Stimulated activated CD4-positive, alpha-beta T cell treated with anti-CD3 and anti-CD28 coated beads, Interleukin-4, amount 100 ng/mL, for 24 hours (primary cell): ENCODE results near the gene POP4.

Source experiments
- DNase-seq: peaks from one replicate; pipeline ENCODE4 v3.0.0-alpha.2; 2020

Gene POP4

DNA sequence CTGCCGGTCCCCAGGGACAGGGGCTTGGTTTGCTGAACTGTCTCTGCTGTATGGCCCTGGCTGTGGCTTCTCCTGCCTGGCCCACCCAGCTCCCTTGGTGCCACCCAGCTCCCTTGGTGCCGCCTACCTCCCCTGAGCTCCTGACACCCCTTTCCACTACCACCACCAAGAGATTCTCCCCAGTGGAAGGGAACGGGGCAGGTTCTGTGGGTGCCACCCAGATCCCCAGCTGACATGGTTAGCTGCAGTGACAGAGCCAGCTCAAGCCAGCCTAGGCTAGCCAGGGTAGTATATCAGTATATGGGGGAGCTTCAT is 28.5 kb upstream of the POP4 start:
- DNase-seq, result no peak

DNA sequence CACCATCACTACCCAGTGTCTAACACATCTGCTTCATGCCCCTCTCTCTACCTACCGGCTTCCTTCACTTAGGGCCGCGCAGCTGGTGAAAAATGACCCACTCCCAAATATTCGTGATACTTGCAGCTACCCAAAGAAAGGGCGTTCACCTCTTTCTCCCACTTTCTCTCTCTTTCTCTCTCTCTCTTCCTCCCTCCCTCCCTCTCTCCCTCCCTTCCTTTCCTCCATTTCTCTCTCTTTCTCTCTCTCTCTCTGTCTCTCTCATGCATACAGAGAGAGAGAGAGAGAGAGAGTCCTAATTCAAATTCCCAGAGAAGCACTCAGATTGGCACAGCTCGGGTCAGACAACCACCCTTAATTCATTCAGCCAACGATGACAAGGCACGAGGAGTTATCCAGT is 27.7 kb upstream of the POP4 start:
- DNase-seq, result no peak

DNA sequence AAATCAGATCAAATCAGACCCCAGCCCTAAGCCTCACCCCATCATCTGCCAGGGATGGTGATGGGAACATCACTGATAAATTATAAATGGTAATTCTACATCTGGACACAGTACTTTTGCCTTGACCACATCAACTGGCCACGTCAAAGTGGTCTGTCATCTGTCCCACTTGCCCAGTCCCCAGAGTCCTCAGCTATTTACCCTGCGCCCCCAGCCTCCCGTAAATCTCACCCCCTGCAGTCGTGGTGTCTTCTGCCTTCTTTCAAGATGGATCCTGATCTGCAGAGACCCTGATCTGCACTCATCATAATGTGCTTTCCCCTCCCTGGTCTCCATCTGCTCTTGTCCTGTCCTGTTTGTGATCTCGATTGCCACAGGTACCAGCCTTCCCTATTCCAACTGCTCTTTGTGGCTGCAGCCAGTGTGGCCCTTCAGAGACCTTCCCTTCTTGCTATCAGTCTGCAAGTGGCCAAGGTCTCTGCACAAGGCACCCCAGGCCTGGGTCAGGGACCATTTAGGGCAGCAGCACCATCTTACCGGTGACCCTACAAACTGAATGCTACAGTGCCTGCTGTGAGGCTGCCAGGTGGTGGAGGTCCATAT is 26.7 kb upstream of the POP4 start:
- no peak for DNase-seq

DNA sequence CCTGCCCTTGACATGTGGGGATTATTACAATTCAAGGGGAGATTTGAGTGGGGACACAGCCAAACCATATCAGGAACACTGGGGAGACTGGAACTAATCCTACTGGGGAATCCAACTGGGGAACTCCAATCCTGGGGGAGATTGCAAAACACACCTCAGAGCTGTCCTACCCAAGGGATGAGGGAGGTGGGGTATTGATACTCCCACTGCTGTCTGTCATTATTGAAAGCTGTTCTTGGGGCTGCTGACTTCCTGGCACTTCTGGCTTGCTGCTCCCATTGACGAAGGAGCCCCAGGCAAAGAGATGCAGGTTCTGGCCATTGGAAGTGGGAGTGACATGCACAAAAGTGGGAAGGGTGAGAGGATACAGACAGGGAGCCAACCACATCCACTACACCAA is 24.7 kb upstream of the POP4 start:
- no peak for DNase-seq

DNA sequence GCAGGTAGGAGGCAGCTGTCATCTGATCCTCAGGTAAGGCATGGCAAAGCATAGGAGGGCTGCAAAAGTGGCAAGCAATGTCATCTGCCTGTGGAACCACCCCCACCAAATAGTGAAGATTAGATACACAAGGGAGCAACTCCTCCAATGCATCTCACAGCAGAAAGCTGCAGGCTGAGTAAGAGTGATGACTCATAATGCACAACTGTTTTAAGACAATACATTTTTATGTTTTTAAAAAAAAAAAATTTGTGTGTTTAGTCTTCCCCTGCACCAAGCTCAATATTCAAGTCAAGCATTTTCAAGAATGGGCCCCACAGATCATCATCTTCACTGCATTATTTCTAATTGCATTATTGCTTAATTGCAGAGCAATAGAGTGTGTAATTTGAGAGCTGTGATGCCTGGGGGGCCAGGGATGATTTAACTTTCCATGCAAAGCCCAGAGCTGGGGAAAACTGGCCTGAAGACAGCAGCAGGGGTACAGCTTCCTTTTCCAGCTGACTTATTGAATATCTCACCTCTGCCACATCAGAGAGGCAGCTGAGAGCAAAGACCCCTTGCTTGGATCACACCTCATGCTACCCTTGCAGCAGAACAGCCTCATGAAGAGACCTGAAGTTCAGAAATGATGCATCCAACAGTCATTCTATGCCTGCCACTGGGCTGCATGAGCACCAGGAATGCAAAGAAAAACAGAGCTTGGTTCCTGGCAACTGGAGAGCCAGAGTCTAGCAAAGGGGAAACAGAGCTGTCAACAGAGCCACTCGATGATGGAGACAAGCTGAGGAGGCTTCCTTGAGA is 22.7 kb upstream of the POP4 start:
- no peak for DNase-seq

DNA sequence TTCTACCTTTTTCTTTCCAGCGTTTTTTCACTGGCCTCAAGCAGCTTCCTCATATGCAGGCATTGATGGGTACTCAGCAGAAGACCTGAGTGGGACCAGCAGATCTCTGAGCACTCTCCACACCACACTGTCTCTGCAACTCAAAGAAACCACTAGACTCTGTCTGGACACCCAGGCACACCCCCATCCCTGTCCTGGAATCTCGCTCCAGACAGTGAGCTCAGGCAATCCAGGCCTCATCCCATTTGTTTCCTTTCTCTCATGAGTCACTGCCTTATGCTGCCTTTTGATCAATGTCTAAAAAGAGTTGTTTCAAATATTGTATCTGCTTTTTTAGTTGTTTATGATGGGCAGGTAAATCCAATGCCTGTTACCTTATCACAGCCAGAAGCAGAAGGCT is 19.7 kb upstream of the POP4 start:
- no peak for DNase-seq

DNA sequence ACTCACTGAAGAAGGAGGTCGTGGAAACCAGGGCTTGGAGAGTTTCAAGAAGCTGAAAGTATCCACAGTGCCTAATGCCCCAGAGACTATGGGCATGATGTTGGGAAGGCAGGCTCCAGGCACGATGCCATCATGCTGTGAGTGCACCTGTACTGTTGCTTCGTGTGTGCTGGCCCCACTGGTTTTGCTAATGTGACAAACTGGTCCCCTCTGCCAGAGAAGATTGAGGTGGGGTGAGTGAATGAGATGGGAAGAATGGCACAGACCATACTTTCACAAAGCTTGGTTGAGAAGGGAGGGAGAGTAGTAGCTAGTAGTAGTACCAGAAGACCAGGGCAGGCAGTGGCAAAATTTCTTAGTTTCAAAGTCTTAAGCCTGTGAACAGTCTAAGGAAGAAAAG is 19.0 kb upstream of the POP4 start:
- no peak for DNase-seq

DNA sequence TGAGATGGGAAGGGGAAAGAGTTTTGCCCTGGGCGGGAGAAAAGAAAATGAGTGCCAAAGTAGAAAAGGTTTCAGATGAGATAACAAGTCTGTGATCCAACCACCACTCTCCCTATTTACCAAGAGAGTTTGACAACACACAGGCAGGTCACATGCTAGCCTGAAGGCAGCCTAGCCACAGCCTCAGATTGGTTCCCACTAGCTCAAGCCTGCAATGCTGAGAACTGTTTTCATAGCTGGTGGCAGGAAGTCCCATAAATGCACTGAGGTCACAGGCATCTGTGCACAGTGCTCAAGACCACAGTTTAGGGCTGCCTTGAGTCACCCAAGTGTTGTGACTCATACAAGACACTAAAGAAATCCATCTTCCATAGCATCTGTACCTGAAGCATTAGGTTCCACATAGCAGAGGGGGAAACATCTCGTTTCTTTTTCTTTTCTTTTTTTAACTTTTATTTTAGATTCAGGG is 18.5 kb upstream of the POP4 start:
- DNase-seq, result peak; percentile 63

DNA sequence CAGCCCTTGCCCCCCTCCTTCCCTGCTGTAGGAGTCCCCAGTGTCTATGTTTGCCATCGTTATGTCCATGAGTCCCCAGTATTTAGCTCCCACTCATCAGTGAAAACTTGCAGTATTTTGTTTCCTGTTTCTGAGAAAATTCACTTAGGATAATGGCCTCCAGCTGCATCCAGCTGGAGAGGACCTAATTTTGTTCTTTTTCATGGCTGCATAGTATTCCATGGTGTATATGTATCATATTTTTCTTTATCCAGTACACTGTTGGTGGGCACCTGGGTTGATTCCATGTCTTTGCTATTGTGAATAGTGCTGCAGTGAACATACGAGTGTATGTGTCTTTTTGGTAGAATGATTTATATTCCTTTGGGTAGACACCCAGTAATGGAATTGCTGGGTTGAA is 18.0 kb upstream of the POP4 start:
- DNase-seq, result no peak

DNA sequence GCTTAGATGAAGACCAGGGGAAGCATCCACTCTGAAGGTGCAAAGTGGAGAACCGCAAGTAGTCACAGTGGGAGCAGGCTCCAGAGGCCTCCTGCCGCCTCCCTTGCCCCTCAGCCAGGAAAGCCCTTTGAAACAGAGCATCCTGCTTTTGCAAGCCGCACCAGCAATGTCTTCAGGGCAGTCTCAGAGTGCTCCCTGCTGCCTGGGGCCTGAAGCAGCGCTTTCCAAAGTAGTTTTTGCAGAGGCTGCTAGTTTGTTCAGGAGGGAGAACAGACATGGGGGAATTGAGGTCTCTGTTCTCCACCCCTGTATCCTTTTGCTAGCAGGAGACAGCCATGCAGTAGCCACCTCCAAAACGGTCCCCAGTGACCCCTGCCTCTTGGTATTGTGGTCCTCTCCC is 15.8 kb upstream of the POP4 start:
- no peak for DNase-seq

DNA sequence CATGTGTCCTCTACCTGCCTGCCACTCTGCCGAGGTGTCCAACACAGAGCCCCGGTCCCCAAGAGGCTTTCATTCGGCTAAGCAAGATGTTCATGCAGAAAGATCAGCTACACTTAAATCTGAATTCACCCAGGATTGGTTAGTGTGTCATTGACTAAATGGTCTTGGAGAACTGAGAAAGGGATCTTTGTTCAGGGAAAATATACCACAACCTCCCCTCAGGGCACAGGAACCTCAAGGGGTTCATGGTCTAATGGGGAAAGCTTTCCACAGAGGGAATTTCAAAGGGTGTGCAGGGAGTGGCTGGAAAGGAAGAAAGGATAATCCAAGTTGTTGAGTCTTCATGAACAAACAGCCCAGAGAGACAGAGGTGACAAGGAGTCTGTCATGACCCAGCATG is 14.4 kb upstream of the POP4 start:
- DNase-seq, result no peak

DNA sequence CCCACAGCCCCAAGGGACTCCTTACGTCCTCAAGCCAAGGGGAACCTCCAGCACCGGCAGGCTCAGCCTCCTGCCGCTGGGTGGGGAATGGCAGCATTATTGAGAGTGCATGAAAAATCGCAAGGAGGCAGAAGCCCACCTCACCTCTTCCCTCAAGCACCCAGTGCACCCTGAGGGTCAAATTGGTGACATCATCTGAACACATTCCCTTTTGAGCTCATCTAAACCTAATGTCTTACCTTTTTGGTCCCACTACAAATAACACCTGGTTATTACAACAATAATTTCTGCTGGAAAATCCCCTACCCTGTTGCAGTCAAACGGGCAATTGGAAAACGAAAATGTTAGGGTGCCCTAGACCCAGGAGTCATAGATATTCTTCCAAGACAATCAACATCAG is 12.2 kb upstream of the POP4 start:
- no peak for DNase-seq

DNA sequence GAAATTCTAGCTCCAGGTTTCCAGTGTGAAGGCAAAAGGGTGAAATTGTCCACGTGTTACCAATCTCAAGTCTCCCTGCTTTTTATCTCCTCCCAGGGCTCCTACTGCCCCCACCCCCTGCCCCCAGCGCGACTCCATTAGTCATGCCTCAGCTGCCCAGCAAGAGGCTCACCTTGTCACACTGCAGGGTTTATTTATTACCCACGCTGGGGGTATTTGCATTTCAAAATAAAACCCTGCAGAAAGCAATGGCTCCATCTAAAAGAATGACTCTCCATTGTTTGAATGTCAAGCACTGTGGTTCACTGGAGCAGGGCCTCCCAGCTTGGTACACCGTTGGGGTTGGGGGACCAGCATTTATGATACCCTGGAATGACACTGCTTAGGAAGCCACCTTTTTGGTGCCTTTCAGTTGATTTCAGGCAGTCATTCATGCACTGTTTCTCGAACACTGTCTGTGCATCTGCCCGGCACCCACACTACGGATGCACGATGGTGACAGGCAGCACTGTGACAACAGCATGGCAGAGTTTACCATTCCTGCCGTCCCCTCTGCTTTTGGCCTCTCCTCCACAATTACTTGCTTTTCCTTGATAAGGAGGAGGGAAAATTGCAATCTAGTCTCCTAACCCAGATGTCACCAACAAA is 9.9 kb upstream of the POP4 start:
- DNase-seq, result no peak

DNA sequence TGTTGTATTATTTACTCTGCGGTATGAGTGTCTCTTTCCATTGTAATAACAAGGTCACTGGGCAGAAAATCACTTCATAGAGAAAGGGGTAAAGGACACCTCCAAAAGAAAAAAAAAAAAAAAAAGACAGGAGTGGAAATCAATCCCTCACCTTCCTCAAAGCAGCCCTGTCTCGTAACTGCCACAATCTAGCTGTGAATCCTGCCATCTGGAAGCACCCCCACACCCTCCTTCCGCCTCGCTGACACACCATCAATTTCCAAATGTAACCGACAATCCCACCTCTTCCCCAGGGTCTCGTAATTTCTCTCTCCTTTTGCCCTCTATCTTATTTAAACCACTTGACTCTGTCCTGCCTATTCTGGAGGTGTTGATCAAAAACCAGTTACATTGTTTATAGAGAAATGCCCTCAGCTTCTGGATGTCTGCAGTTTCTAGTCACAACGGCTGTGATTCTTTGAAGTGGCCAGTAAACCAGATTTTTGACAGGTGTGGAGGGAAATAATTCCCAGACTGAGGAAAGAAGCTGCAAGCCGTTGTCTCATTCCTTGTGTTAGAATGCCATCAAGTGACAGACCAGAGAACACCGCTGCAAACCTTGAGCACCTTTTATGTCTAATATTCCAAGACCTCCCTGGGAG is 9.1 kb upstream of the POP4 start:
- no peak for DNase-seq

DNA sequence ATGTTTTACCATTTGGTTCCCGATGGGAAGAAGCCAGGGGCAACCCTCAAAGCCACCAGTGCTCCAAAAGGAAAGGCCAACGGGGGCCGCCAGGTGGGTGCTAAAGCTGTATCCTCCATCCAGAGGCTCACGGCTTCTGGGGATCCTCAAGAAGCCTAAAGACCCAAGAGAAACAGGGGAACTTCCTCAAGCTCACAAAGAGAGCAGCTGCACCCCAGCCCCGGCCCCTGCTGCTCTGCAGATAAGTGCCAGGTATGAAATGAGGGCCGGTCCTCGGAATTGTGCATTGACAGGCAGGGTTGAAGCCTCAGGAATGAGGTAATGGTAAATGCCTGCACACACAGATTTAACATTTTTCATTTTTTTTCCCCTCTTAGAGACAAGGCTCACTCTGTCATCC is 8.0 kb upstream of the POP4 start:
- DNase-seq, result no peak

DNA sequence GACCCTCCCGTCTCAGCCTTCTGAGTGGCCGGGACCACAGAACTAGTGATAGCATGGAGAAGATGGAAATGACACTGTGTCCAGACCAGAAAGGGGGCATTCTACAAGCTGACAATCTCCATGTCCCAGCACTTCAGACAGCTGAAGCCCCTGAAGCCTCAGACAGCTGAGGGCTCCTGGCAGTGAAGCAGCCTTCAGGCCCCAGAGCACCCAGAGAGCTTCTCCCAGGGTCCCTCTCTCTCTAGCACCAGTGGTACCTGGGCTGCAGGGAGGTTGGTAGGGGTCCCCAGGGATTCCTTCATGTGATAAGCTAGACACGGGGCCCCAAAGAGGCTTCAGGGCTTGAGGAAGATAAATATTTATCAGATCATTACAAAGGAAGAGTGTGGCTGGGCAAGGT is 7.6 kb upstream of the POP4 start:
- no peak for DNase-seq

DNA sequence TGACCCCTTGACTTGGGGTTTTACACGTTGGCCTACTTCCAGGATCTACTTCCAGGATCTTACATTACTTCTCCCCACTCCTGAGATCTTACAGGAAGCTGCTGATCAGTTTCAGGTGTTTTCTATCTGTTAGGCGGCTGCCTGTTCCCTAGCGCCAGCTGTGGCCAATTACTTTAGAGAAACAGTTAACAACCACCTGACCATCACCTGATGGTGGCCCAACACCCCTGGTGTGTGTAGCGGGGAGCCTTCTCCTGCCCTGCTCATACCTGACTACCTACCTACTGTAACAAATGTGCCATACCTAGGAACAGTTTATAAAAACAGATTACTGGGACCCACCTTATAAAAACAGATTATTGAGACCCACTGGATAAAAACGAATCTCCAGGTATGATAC is 2.8 kb upstream of the POP4 start:
- no peak for DNase-seq

DNA sequence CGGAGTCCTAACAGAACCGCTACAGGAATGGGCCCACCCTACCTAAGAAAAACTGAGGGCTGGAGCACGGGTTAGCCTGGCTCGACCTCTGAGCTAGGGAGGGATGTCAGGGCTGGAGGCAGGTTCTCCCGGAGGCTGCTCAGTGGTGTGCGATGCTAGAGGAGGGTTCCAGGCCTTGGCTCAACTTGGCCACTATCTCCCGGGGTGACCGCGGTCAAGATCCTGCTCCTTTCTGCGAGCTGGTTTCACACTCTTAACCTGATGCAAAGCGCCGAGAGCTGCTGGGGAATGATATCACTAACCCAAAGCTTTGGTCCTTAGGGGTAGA is 301 bp downstream of the POP4 start:
- DNase-seq, result no peak

DNA sequence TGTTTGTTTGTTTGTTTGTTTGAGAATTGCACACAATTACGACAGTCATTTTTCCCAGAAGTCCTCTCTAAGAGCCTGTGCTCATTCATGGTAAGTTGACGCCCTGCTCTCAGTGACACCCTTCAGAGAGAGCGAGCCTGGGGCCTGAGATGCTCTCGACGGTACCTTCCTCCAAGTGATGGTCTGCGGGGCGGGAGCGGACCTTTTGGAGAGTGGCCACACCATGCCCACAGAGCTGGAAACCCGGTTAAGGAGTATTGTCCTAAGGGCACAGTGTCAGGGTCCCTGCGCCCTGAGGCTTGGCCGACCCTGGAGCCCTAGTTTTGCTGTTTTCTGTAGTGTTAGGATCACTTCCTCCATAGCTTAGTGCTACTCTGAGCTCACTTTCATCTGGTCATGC is 3.6 kb downstream of the POP4 start:
- no peak for DNase-seq

DNA sequence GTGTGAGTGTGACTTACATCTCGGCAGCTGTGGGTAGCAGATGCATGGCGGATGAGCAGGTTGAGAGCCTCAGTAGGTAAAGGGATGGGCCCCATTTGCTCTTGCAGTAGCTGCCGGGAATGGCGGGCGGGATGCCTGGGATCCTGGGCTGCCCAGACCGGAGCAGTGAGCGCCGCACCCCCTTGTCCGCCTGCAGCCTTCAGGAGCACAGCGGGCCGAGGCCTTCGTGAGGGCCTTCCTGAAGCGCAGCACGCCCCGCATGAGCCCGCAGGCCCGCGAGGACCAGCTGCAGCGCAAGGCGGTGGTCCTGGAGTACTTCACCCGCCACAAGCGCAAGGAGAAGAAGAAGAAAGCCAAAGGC is 4.1 kb downstream of the POP4 start:
- no peak for DNase-seq

DNA sequence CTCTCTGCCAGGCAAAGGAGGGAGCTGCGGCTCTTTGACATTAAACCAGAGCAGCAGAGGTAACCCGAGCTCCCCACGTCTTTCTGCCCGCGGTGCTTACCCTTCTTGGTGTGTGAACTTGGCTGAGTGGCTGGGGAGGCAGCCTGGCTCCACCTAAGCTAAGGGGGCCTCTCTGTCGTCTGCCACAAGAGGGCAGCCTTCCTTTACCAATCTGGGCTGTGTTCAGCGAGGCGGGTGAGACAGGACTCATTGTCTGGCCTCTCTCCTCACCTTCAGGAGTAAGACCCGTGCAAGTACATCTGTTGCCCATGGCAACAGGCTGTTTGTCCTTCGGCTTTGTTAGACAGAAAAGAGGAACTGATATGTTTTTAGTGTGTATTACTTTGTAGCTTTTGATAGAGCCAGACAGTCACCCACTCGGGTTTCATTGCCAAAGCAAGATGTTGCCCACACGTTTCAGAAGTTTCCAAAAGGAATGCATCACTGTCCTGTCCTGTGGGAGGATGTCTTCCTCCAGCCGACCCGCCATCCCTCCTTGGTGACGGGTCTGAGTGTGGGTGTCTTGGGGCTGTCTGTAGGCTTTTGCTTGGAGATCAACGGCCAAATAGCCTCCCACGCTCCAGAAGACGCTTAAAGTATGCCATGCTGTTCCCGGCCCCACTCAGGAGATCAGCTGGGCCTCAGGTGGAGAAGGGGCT is 4.6 kb downstream of the POP4 start:
- peak; percentile 89 for DNase-seq

DNA sequence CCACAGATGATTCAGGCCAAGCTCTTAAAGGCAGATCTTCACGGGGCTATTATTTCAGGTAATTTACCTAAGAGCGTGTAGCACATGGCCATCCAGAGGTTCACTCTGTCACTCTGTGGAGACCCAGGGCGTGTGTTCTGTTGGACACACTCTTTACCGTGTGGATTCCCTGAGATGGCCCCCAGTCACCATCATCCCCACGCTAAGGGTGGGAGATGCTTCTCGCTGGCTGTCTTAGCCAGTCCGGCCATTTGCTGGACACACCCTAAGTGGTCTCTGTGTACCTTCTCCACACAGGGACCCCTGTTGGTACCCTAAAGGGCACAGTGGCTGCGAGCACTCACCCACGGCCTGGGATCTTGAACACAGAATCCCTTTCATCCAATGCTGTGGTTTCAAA is 6.0 kb downstream of the POP4 start:
- no peak for DNase-seq

DNA sequence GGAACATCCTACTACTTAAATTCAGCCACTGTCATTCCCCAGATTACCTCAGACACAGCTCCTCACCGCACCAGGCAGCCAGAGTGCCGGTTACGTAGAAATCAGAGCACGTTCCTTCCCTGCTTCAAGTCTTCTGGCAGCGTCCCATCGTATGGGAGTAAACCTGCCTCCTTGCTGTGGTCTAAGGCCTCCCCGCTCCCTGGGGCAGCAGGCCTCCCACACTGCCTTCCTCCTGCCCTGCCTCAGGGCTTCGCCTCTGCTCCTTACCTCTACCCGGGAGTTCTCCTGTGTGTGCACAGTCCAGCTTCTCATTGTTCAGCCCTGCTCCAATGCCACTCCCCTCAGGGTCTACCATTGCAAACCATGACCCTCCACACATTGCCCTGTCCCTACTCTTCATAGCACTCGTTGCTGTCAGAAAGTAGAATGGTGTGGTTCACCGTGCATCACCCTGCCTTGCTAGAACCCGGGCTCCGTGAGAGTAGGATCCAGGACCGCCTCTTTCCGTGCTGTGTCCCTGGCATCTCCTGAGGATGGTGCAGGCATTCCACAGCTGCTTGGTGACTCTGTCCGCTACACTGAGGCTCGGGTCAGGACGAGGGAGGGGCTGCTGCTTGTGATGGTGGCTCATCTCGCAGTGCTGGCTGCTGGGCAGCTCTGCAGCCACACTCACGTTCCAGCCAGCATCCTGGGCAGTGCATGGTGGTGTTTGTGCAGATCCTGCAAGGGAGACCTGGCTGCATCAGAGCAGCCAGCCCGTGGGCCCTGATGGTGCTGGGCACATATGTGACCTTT is 6.9 kb downstream of the POP4 start:
- DNase-seq, result no peak
